Ovary (tissue), 3 donors: ENCODE data around the gene ADGRD1.

ENCODE experiments used
- EP300 ChIP-seq: sonication (generic); formaldehyde crosslinking; IDR thresholded peaks from one replicate; pipeline ENCODE4 v1.6.1; 2017; ENCODE audit warnings: antibody characterized with exemption
- TF ChIP-seq, protein P1 (sequence below), 3 donors: fragments of 450-650 bp in 2 of 3; fragments of 200-600 bp in 1 of 3; IDR thresholded peaks; one replicate each; pipeline versions ENCODE4 v1.5.1 to v1.8.0; 2016 to 2022; ENCODE audit warnings: antibody characterized with exemption in 3 of 3, mild to moderate bottlenecking in 1 of 3
- donor health status: DM: no; HTN: no; CAD: no.

DNA sequence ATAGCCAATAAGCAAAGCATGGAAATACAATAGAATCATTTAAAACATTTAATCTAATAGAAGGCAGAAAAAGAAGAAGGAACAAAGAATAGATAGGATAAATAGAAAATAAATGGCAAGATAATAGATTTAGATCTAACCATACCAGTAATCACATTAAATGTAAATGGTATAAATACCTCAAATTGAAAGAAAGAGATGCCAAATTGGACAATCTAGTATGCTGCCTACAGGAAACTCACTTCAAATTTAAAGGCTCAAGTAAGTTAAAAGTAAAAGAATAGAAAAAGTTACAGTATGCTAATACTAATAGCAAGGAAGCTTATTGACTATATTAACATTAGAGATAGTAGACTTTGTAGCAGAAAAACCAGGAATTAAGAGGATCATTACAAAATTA lies 41.8 kb upstream of the ADGRD1 start:
- TF ChIP-seq, protein P1, sequence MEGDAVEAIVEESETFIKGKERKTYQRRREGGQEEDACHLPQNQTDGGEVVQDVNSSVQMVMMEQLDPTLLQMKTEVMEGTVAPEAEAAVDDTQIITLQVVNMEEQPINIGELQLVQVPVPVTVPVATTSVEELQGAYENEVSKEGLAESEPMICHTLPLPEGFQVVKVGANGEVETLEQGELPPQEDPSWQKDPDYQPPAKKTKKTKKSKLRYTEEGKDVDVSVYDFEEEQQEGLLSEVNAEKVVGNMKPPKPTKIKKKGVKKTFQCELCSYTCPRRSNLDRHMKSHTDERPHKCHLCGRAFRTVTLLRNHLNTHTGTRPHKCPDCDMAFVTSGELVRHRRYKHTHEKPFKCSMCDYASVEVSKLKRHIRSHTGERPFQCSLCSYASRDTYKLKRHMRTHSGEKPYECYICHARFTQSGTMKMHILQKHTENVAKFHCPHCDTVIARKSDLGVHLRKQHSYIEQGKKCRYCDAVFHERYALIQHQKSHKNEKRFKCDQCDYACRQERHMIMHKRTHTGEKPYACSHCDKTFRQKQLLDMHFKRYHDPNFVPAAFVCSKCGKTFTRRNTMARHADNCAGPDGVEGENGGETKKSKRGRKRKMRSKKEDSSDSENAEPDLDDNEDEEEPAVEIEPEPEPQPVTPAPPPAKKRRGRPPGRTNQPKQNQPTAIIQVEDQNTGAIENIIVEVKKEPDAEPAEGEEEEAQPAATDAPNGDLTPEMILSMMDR (IDR thresholded peaks at IDR 0.05) = no peak
- TF ChIP-seq EP300 = no peak
